K562 (cell line): ENCODE data around the gene CNPY4. TPM values are rescaled to one million over a fixed set of nuclear protein-coding genes. Genes with fewer than 3 reads are reported as not detected.
A peak's percentile ranks its signal among the peaks of the same experiment; 100 is the strongest.

Experiments
- CREM ChIP-seq: IDR thresholded peaks from 2 replicates; pipeline ENCODE4 v1.6.1; 2014; ENCODE audit warnings: antibody characterized with exemption, low read depth
- FOXA1 ChIP-seq: fragments of 450-650 bp; IDR thresholded peaks from 2 replicates; pipeline ENCODE4 v1.6.1; 2016; ENCODE audit warnings: mild to moderate bottlenecking, borderline replicate concordance
- KAT8 ChIP-seq: fragments of 450-650 bp; IDR thresholded peaks from 2 replicates; pipeline ENCODE4 v1.6.1; 2016; ENCODE audit warnings: low read depth, mild to moderate bottlenecking
- NR2C1 ChIP-seq, 2 experiments: fragments of 450-650 bp; IDR thresholded peaks; 2 replicates each; pipeline ENCODE4 v1.6.1; 2017; ENCODE audit warnings: mild to moderate bottlenecking in 2 of 2, antibody characterized with exemption in 1 of 2, inconsistent platforms in 1 of 2, missing compliant biosample characterization in 1 of 2, missing genetic modification characterization in 1 of 2
- TRIM24 ChIP-seq, 2 experiments: fragments of 450-650 bp; IDR thresholded peaks; 2 replicates each; pipeline ENCODE4 v1.6.1; 2016
- polyA plus RNA-seq, 8 experiments: library from polyadenylated mRNA; depleted of rRNA in 4 of 8; stranded (reverse) in 5 of 8; unstranded in 3 of 8; fragments of >200 nt; fragmentation: Nextera tagmentation in 2 of 8; fragmentation: Illumina TruSeq in 1 of 8; extraction: Ambion mirVana in 2 of 8; extraction: Trizol in 1 of 8; gene quantifications; 2 replicates each; pipeline versions ENCODE4 v1.2.1 to v1.2.3, GENCODE V29; 2011 to 2014; ENCODE audit warnings: inconsistent platforms in 1 of 8, missing spikeins in 1 of 8
- total RNA-seq, 7 experiments: library from RNA; depleted of rRNA in 6 of 7; stranded (reverse); fragments of >200 nt in 6 of 7; fragmentation: Illumina TruSeq in 2 of 7; extraction: Trizol in 2 of 7; gene quantifications; 2 replicates each; pipeline versions ENCODE4 v1.2.1 to v1.2.3, GENCODE V29; 2011 to 2021; ENCODE audit warnings: low replicate concordance in 1 of 7
- TF ChIP-seq, protein P1 (sequence below): sonication (generic); formaldehyde crosslinking; IDR thresholded peaks from 2 replicates; pipeline ENCODE4 v1.8.0; 2022; ENCODE audit warnings: mild to moderate bottlenecking, missing genetic modification reagents
- TF ChIP-seq, protein P2 (sequence below): fragments of 250-450 bp; sonication (Bioruptor Pico); IDR thresholded peaks from 2 replicates; pipeline ENCODE4 v1.5.0; 2021; ENCODE audit warnings: mild to moderate bottlenecking, moderate library complexity
- TF ChIP-seq, protein P3 (sequence below): fragments of 250-450 bp; sonication (Bioruptor Pico); IDR thresholded peaks from 2 replicates; pipeline ENCODE4 v1.4.0; 2020; ENCODE audit warnings: mild to moderate bottlenecking, moderate library complexity, borderline replicate concordance
- TF ChIP-seq, protein P4 (sequence below), 2 experiments: IDR thresholded peaks; 2 replicates each; pipeline ENCODE4 v1.6.1; 2012; ENCODE audit warnings: improper control_type of control experiment in 2 of 2, low read depth in 2 of 2, low read length in 2 of 2, borderline replicate concordance in 1 of 2
- TF ChIP-seq, protein P5 (sequence below): sonication (generic); formaldehyde crosslinking; IDR thresholded peaks from 2 replicates; pipeline ENCODE4 v1.8.0; 2023; ENCODE audit warnings: mild to moderate bottlenecking, missing genetic modification reagents
- TF ChIP-seq, protein P6 (sequence below): IDR thresholded peaks from 2 replicates; pipeline ENCODE4 v1.6.1; 2011; ENCODE audit warnings: borderline replicate concordance, low read depth, mild to moderate bottlenecking, moderate library complexity, low read length; ENCODE audit not compliant: insufficient read depth, poor library complexity, severe bottlenecking

Gene CNPY4
- total and polyA plus RNA-seq, 9 of the 15 experiments (the other 6 are each of a cell fraction or from before 2014, with no cell fraction given), result 1.9 to 11.2 (median 7.0) TPM

DNA sequence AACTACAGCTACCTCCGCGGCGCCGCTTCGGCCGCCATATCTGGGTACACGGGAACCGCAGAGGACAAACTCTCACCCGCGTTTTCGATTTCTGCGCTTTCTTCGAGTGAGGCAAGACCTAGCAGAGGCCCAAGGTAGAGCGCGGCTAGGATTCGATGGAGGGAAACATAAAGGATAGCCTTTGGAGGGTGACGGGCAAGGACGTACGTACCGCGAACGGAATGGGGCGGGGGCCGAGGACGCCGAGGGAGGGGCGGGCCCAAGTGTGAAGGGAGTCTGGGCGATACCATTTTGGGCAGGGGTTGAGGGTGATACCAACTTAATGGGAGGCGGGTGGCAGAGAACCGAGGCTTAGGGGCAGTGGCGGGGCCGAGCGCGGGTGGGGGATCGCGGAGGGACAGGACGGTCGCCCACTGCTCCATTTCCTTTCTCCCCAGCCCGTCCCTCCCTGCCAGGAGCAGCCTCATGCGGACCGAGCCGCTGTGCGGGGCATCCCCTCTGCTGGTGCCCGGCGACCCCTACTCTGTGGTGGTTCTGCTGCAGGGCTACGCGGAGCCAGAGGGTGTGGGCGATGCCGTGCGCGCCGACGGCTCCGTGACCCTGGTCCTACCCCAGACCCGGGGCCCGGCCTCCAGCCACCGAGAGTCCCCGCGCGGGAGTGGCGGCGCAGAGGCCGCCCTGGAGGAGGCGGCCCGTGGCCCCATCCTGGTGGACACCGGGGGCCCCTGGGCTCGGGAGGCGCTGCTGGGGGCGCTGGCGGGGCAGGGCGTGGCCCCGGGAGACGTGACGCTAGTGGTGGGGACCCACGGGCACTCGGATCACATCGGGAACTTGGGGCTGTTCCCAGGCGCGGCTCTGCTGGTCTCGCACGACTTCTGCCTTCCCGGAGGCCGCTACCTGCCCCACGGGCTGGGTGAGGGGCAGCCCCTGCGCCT is 7.8 kb downstream of the CNPY4 start, which contains the start of gene MBLAC1 (continued):
- TF ChIP-seq TRIM24 (IDR thresholded peaks at IDR 0.05), result no peak; a peak in 1 of 4 replicates
- TF ChIP-seq FOXA1, result no peak
- peak; percentile 21; the same call in 1 of the 2 replicates for TF ChIP-seq NR2C1 (IDR thresholded peaks at IDR 0.05)
- TF ChIP-seq NR2C1 (tag; IDR thresholded peaks at IDR 0.05), result 0 out of 2 replicates have a peak, but pooled peaks have one; percentile 37
- TF ChIP-seq, protein P1, sequence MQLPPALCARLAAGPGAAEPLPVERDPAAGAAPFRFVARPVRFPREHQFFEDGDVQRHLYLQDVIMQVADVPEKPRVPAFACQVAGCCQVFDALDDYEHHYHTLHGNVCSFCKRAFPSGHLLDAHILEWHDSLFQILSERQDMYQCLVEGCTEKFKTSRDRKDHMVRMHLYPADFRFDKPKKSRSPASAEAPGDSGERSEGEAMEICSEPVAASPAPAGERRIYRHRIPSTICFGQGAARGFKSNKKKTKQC, result no peak
- TF ChIP-seq, protein P2, sequence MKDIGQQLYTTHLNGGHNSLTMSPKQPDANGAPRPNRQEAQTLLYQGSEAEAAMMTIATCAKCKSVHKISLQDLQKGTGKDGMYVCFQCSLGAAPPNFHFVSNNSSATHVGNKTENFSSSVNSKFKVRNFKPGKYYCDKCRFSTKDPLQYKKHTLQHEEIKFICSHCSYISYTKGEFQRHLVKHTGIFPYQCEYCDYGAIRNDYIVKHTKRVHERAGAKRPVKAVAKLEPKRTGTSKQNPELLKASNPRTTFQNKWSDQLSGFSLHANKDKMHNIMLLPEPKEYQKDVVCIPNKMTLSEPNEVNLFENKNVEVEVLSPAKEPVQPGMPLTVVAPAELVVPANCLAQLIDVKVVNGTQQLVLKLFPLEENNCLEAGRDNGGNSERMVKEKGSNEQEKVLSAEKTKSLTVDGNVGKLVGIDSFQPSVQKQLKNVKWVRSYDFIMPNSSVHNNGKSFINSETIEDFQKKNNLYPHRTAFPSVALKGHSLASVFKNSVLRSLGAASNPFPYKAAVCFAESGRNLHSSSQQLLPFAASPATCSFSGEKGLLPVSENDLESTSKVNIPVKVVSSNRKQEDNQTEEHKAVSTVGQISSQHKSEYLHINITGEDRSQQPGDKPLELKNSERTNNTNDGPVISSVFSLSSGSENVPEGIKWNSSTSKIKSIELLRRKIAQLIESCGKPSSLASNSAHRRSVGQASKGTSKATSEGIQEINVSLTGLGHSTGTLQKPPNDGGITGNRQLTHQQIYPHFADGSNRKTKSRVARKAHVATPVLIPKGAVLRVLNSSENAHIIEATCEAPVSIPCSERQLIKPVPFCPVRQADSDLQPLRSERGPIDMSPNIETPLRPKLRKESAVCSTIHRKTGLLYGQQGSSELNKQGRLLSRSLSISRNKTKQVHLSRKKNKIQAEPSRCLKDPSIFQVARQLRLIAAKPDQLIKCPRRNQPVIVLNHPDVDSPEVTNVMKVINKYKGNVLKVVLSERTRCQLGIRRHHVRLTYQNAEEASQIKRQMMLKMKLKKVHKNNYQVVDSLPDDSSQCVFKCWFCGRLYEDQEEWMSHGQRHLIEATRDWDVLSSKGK, result no peak
- TF ChIP-seq, protein P3, sequence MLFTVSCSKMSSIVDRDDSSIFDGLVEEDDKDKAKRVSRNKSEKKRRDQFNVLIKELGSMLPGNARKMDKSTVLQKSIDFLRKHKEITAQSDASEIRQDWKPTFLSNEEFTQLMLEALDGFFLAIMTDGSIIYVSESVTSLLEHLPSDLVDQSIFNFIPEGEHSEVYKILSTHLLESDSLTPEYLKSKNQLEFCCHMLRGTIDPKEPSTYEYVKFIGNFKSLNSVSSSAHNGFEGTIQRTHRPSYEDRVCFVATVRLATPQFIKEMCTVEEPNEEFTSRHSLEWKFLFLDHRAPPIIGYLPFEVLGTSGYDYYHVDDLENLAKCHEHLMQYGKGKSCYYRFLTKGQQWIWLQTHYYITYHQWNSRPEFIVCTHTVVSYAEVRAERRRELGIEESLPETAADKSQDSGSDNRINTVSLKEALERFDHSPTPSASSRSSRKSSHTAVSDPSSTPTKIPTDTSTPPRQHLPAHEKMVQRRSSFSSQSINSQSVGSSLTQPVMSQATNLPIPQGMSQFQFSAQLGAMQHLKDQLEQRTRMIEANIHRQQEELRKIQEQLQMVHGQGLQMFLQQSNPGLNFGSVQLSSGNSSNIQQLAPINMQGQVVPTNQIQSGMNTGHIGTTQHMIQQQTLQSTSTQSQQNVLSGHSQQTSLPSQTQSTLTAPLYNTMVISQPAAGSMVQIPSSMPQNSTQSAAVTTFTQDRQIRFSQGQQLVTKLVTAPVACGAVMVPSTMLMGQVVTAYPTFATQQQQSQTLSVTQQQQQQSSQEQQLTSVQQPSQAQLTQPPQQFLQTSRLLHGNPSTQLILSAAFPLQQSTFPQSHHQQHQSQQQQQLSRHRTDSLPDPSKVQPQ (CRISPR knock-in tag), result no peak
- TF ChIP-seq CREM, result peak; percentile 80
- TF ChIP-seq, protein P4, sequence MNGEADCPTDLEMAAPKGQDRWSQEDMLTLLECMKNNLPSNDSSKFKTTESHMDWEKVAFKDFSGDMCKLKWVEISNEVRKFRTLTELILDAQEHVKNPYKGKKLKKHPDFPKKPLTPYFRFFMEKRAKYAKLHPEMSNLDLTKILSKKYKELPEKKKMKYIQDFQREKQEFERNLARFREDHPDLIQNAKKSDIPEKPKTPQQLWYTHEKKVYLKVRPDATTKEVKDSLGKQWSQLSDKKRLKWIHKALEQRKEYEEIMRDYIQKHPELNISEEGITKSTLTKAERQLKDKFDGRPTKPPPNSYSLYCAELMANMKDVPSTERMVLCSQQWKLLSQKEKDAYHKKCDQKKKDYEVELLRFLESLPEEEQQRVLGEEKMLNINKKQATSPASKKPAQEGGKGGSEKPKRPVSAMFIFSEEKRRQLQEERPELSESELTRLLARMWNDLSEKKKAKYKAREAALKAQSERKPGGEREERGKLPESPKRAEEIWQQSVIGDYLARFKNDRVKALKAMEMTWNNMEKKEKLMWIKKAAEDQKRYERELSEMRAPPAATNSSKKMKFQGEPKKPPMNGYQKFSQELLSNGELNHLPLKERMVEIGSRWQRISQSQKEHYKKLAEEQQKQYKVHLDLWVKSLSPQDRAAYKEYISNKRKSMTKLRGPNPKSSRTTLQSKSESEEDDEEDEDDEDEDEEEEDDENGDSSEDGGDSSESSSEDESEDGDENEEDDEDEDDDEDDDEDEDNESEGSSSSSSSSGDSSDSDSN (IDR thresholded peaks at IDR 0.05; ENCODE audit: borderline replicate concordance in 1 of 2, low read depth in 2 of 2, low read length in 2 of 2), result 0 out of 4 replicates have a peak, but pooled peaks have one; percentile 49 to 65
- TF ChIP-seq, protein P5, sequence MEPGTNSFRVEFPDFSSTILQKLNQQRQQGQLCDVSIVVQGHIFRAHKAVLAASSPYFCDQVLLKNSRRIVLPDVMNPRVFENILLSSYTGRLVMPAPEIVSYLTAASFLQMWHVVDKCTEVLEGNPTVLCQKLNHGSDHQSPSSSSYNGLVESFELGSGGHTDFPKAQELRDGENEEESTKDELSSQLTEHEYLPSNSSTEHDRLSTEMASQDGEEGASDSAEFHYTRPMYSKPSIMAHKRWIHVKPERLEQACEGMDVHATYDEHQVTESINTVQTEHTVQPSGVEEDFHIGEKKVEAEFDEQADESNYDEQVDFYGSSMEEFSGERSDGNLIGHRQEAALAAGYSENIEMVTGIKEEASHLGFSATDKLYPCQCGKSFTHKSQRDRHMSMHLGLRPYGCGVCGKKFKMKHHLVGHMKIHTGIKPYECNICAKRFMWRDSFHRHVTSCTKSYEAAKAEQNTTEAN, result no peak
- no peak for TF ChIP-seq KAT8
- TF ChIP-seq, protein P6, sequence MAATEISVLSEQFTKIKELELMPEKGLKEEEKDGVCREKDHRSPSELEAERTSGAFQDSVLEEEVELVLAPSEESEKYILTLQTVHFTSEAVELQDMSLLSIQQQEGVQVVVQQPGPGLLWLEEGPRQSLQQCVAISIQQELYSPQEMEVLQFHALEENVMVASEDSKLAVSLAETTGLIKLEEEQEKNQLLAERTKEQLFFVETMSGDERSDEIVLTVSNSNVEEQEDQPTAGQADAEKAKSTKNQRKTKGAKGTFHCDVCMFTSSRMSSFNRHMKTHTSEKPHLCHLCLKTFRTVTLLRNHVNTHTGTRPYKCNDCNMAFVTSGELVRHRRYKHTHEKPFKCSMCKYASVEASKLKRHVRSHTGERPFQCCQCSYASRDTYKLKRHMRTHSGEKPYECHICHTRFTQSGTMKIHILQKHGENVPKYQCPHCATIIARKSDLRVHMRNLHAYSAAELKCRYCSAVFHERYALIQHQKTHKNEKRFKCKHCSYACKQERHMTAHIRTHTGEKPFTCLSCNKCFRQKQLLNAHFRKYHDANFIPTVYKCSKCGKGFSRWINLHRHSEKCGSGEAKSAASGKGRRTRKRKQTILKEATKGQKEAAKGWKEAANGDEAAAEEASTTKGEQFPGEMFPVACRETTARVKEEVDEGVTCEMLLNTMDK, result no peak
